Caco-2 (cell line): Measurements from ENCODE around the gene MICAL3. TPM values are rescaled to one million over a fixed set of nuclear protein-coding genes. Genes with fewer than 3 reads are reported as not detected.

Experiments used
- BruUV-seq: library from RNA; stranded (reverse); fragments of 400-500 nt; replicated peaks from 2 replicates; lab custom pipeline; 2021; lab: Mats Ljungman, UMichigan
- CTCF ChIA-PET: fragments of 300-600 bp; sonication (Branson Sonifier 250); formaldehyde crosslinking; loops from one replicate; lab custom pipeline; 2022; ENCODE audit warnings: antibody characterized with exemption; lab: Charles Lee
- POLR2A ChIA-PET: fragments of 300-600 bp; sonication (Branson Sonifier 250); formaldehyde crosslinking; loops from one replicate; lab custom pipeline; 2022; ENCODE audit warnings: antibody characterized with exemption; lab: Charles Lee
- DNase-seq, 2 experiments: peaks; one replicate each; pipeline versions ENCODE4 v3.0.0 to v3.0.0-alpha.2; 2020 to 2022
- H3K27me3 ChIP-seq: replicated peaks from 2 replicates; pipeline ENCODE4 v1.6.0; 2011; ENCODE audit warnings: low read length; ENCODE audit not compliant: control insufficient read depth, insufficient read depth
- H3K36me3 ChIP-seq: 2 replicates; pipeline ENCODE4 v1.5.1; 2011; ENCODE audit warnings: low read length; ENCODE audit not compliant: control insufficient read depth, insufficient read depth
- H3K4me1 ChIP-seq: fragments of 250-450 bp; sonication (Bioruptor Pico); 2 replicates; pipeline ENCODE4 v1.5.1; 2020; ENCODE audit warnings: mild to moderate bottlenecking
- H3K4me3 ChIP-seq: 2 replicates; pipeline ENCODE4 v1.5.1; 2011; ENCODE audit warnings: low read depth, mild to moderate bottlenecking, control low read depth, low read length
- H3K9me3 ChIP-seq: fragments of 250-450 bp; sonication (Bioruptor Pico); 2 replicates; pipeline ENCODE4 v1.5.1; 2020; ENCODE audit warnings: mild to moderate bottlenecking, moderate library complexity
- H3K27ac Mint-ChIP-seq: one replicate; pipeline ENCODE4 v1.8.0; 2022; ENCODE audit warnings: mixed read lengths; ENCODE audit not compliant: unreplicated experiment
- H3K27me3 Mint-ChIP-seq: one replicate; pipeline ENCODE4 v1.8.0; 2022; ENCODE audit warnings: mixed read lengths; ENCODE audit not compliant: insufficient read depth, unreplicated experiment
- H3K36me3 Mint-ChIP-seq: one replicate; pipeline ENCODE4 v1.8.0; 2022; ENCODE audit warnings: mild to moderate bottlenecking, mixed read lengths; ENCODE audit not compliant: insufficient read depth, unreplicated experiment
- H3K4me1 Mint-ChIP-seq: one replicate; pipeline ENCODE4 v1.8.0; 2022; ENCODE audit warnings: low read depth, mixed read lengths; ENCODE audit not compliant: unreplicated experiment
- H3K4me3 Mint-ChIP-seq: one replicate; pipeline ENCODE4 v1.8.0; 2022; ENCODE audit warnings: mild to moderate bottlenecking, moderate library complexity, mixed read lengths; ENCODE audit not compliant: unreplicated experiment
- H3K9me3 Mint-ChIP-seq: one replicate; pipeline ENCODE4 v1.8.0; 2022; ENCODE audit warnings: mixed read lengths; ENCODE audit not compliant: unreplicated experiment
- intact Hi-C: fragments of 100-400 bp; cut with micrococcal nuclease; formaldehyde crosslinking; loops from one replicate; pipeline ENCODE4 v1.10.0; 2022; ENCODE audit not compliant: unreplicated experiment
- total RNA-seq: library from RNA; stranded (reverse); gene quantifications from 2 replicates; pipeline ENCODE4 v1.2.3, GENCODE V29; 2022
- TF ChIP-seq, protein P1 (sequence below), 2 experiments: fragments of 200-600 bp in 1 of 2; IDR thresholded peaks; 1 replicate in 1 of 2; 2 replicates in 1 of 2; pipeline versions ENCODE4 v1.5.1 to v1.8.0; 2011 to 2022; ENCODE audit warnings: antibody characterized with exemption in 1 of 2, control low read depth in 1 of 2, inconsistent platforms in 1 of 2, low read depth in 1 of 2, low read length in 1 of 2, mild to moderate bottlenecking in 1 of 2, moderate library complexity in 1 of 2; ENCODE audit not compliant: insufficient read depth in 1 of 2, severe bottlenecking in 1 of 2, unreplicated experiment in 1 of 2

The MICAL3 gene
- total RNA-seq, 1 experiment from 2014 or later = 65.6 TPM

- TF ChIP-seq, protein P1, sequence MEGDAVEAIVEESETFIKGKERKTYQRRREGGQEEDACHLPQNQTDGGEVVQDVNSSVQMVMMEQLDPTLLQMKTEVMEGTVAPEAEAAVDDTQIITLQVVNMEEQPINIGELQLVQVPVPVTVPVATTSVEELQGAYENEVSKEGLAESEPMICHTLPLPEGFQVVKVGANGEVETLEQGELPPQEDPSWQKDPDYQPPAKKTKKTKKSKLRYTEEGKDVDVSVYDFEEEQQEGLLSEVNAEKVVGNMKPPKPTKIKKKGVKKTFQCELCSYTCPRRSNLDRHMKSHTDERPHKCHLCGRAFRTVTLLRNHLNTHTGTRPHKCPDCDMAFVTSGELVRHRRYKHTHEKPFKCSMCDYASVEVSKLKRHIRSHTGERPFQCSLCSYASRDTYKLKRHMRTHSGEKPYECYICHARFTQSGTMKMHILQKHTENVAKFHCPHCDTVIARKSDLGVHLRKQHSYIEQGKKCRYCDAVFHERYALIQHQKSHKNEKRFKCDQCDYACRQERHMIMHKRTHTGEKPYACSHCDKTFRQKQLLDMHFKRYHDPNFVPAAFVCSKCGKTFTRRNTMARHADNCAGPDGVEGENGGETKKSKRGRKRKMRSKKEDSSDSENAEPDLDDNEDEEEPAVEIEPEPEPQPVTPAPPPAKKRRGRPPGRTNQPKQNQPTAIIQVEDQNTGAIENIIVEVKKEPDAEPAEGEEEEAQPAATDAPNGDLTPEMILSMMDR (IDR thresholded peaks at IDR 0.05; ENCODE audit: insufficient read depth in 1 of 2, low read depth in 1 of 2, low read length in 1 of 2, severe bottlenecking in 1 of 2, unreplicated experiment in 1 of 2) = no peak
- Histone ChIP-seq H3K9me3 (no peaks in the 10 kb centered on the region), H3K4me3 (no peak overlapping the region), H3K4me1 (peaks cover 12% of the 10 kb centered on the region), H3K27me3 (no peaks in the 10 kb centered on the region), H3K36me3 (no peaks in the 10 kb centered on the region; the same call in 1 of the 2 replicates)
- Mint-ChIP-seq H3K4me1 (peaks cover 5% of the 10 kb centered on the region), H3K9me3 (no peaks in the 10 kb centered on the region), H3K36me3 (no peaks in the 10 kb centered on the region), H3K4me3 (no peak overlapping the region), H3K27me3 (no peaks in the 10 kb centered on the region), H3K27ac (no peak overlapping the region)
- intact Hi-C loops = no loop called here
- CTCF ChIA-PET = no interaction called here
- no TSS peak for BruUV-seq
- DNase-seq = no peak
- POLR2A ChIA-PET = no interaction called here
Observed at GRCh38 chr22:17927062-17927461, 97.3 kb downstream of the MICAL3 start.

- Mint-ChIP-seq H3K27ac (no peak overlapping the region), H3K27me3 (no peaks in the 10 kb centered on the region), H3K36me3 (no peaks in the 10 kb centered on the region), H3K4me1 (peaks cover 11% of the 10 kb centered on the region), H3K4me3 (no peak overlapping the region), H3K9me3 (no peaks in the 10 kb centered on the region)
- Histone ChIP-seq H3K9me3 (no peaks in the 10 kb centered on the region), H3K4me1 (peaks cover 16% of the 10 kb centered on the region), H3K4me3 (no peak overlapping the region), H3K27me3 (no peaks in the 10 kb centered on the region), H3K36me3 (no peaks in the 10 kb centered on the region; the same call in 1 of the 2 replicates)
- ChIA-PET POLR2A (no interaction called here), CTCF (no interaction called here)
- TF ChIP-seq, protein P1 (IDR thresholded peaks at IDR 0.05; ENCODE audit: insufficient read depth in 1 of 2, low read depth in 1 of 2, low read length in 1 of 2, severe bottlenecking in 1 of 2, unreplicated experiment in 1 of 2) = no peak
- intact Hi-C loops = no loop called here
- no peak for DNase-seq
- no TSS peak for BruUV-seq
Observed at GRCh38 chr22:17926516-17926915, 97.8 kb downstream of the MICAL3 start.

GRCh38 chr22:17925431-17925841 lies 98.9 kb downstream of the MICAL3 start:
- BruUV-seq = no TSS peak
- Mint-ChIP-seq H3K36me3 (peaks cover 3% of the 10 kb centered on the region), H3K4me3 (no peak overlapping the region), H3K4me1 (peaks cover 22% of the 10 kb centered on the region), H3K27ac (no peak overlapping the region), H3K27me3 (no peaks in the 10 kb centered on the region), H3K9me3 (no peaks in the 10 kb centered on the region)
- ChIA-PET CTCF (interaction anchor here (1.0 kb wide), 1 partner anchor 151 kb away, joined by 3 read pairs; no protein-coding TSS in a partner anchor), POLR2A (no interaction called here)
- TF ChIP-seq, protein P1 (IDR thresholded peaks at IDR 0.05; ENCODE audit: insufficient read depth in 1 of 2, low read depth in 1 of 2, low read length in 1 of 2, severe bottlenecking in 1 of 2, unreplicated experiment in 1 of 2) = no peak
- intact Hi-C loops = no loop called here
- no peak for DNase-seq
- no peaks in the 10 kb centered on the region for H3K27me3 ChIP-seq
- H3K9me3 ChIP-seq = no peaks in the 10 kb centered on the region
- no peaks in the 10 kb centered on the region; the same call in 1 of the 2 replicates for H3K36me3 ChIP-seq
- no peak overlapping the region for H3K4me3 ChIP-seq
- peaks cover 27% of the 10 kb centered on the region for H3K4me1 ChIP-seq
